Measurements from ENCODE around the gene LRP1B. TPM values are rescaled to one million over a fixed set of nuclear protein-coding genes. Genes with fewer than 3 reads are reported as not detected.

Gene LRP1B
- total RNA-seq, 1 donor from 2014 or later: 0.54 TPM

- TF ChIP-seq CTCF (conservative IDR thresholded peaks at IDR 0.05): no peak
- H3K9me3 Mint-ChIP-seq: peaks cover 2% of the 10 kb centered on the region
- H3K27me3 Mint-ChIP-seq (ENCODE audit: low read depth): no peaks in the 10 kb centered on the region
- no peaks in the 10 kb centered on the region for H3K36me3 Mint-ChIP-seq (ENCODE audit: low read depth)
- no peak for DNase-seq (ENCODE audit: low read depth, low spot score)
- no peaks in the 10 kb centered on the region for H3K4me1 Mint-ChIP-seq
- no peak overlapping the region for H3K4me3 Mint-ChIP-seq
- H3K27ac Mint-ChIP-seq (ENCODE audit: unreplicated experiment): no peak overlapping the region
Observed at GRCh38 chr2:141133883-141134282, 996.9 kb downstream of the LRP1B start.

GRCh38 chr2:141125432-141125831 lies 1005.4 kb downstream of the LRP1B start:
- no peak overlapping the region for H3K4me3 Mint-ChIP-seq
- H3K27ac Mint-ChIP-seq (ENCODE audit: unreplicated experiment): no peak overlapping the region
- no peaks in the 10 kb centered on the region for H3K27me3 Mint-ChIP-seq (ENCODE audit: low read depth)
- DNase-seq (ENCODE audit: low read depth, low spot score): no peak
- no peaks in the 10 kb centered on the region for H3K4me1 Mint-ChIP-seq
- H3K9me3 Mint-ChIP-seq: peaks cover 5% of the 10 kb centered on the region
- TF ChIP-seq CTCF (conservative IDR thresholded peaks at IDR 0.05): no peak
- no peaks in the 10 kb centered on the region for H3K36me3 Mint-ChIP-seq (ENCODE audit: low read depth)

GRCh38 chr2:141118836-141119235 lies 1012.0 kb downstream of the LRP1B start:
- no peaks in the 10 kb centered on the region for H3K4me1 Mint-ChIP-seq
- no peak for DNase-seq (ENCODE audit: low read depth, low spot score)
- H3K27me3 Mint-ChIP-seq (ENCODE audit: low read depth): no peaks in the 10 kb centered on the region
- TF ChIP-seq CTCF (conservative IDR thresholded peaks at IDR 0.05): no peak
- no peaks in the 10 kb centered on the region for H3K36me3 Mint-ChIP-seq (ENCODE audit: low read depth)
- no peak overlapping the region for H3K4me3 Mint-ChIP-seq
- peaks cover 3% of the 10 kb centered on the region for H3K9me3 Mint-ChIP-seq
- no peak overlapping the region for H3K27ac Mint-ChIP-seq (ENCODE audit: unreplicated experiment)

DNA sequence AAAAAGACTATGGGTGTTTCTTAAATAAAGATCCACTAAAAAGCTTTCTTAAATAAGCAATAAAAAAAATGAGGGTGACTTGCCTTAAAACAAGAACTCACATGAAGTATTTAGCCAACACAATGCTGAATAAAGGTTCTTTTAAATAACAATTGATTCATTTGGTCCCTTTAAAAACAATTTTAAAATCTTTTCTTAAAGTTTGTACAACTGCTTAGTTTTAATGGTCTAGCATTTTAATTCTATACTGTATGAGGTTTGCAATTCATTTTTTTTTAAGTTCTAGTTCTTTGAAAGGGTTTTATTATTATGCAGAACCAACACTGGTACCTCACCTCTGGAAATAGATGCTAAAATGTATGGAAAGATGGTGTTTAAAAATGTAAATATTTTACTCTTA lies 1017.5 kb downstream of the LRP1B start:
- H3K27me3 Mint-ChIP-seq (ENCODE audit: low read depth): no peaks in the 10 kb centered on the region
- no peaks in the 10 kb centered on the region for H3K36me3 Mint-ChIP-seq (ENCODE audit: low read depth)
- H3K4me3 Mint-ChIP-seq: no peak overlapping the region
- H3K9me3 Mint-ChIP-seq: peaks cover 3% of the 10 kb centered on the region
- H3K4me1 Mint-ChIP-seq: no peaks in the 10 kb centered on the region
- no peak for DNase-seq (ENCODE audit: low read depth, low spot score)
- H3K27ac Mint-ChIP-seq (ENCODE audit: unreplicated experiment): no peak overlapping the region
- TF ChIP-seq CTCF (conservative IDR thresholded peaks at IDR 0.05): no peak

- Mint-ChIP-seq H3K27me3 (ENCODE audit: low read depth) (no peaks in the 10 kb centered on the region), H3K4me1 (no peaks in the 10 kb centered on the region), H3K9me3 (peaks cover 3% of the 10 kb centered on the region), H3K27ac (ENCODE audit: unreplicated experiment) (no peak overlapping the region), H3K36me3 (ENCODE audit: low read depth) (no peaks in the 10 kb centered on the region), H3K4me3 (no peak overlapping the region)
- peak; percentile 44 for TF ChIP-seq CTCF (conservative IDR thresholded peaks at IDR 0.05)
- no peak for DNase-seq (ENCODE audit: low read depth, low spot score)
Observed at GRCh38 chr2:141109633-141110032, 1021.2 kb downstream of the LRP1B start.

DNA sequence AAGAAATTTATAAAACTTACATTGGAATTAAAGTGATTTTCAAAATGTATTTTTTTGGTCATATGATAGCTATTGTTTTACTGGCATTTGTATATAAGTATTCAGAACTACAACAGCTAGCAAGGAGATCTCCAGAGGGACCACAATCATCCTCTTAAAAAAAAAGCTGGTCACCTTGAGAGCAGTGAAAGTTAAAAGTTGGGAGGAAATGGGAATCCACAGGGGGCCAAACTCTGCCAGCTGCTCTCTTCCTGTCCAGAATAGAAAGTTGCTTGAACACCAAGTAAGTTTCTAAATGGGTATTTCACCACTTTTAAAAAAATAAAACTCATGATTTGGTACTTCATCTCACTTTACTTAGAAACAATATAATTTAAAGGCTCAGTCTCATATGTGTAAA lies 1025.1 kb downstream of the LRP1B start:
- H3K36me3 Mint-ChIP-seq (ENCODE audit: low read depth): no peaks in the 10 kb centered on the region
- H3K4me1 Mint-ChIP-seq: no peaks in the 10 kb centered on the region
- H3K9me3 Mint-ChIP-seq: no peaks in the 10 kb centered on the region
- no peak for TF ChIP-seq CTCF (conservative IDR thresholded peaks at IDR 0.05)
- no peak overlapping the region for H3K27ac Mint-ChIP-seq (ENCODE audit: unreplicated experiment)
- DNase-seq (ENCODE audit: low read depth, low spot score): no peak
- H3K27me3 Mint-ChIP-seq (ENCODE audit: low read depth): no peaks in the 10 kb centered on the region
- H3K4me3 Mint-ChIP-seq: no peak overlapping the region

All from neural crest cell (in vitro differentiated cells).